HCT116 (cell line): ENCODE data around the gene ELOVL5. TPM values are rescaled to one million over a fixed set of nuclear protein-coding genes. Genes with fewer than 3 reads are reported as not detected.

ENCODE experiments used
- ATAC-seq: fragments of 200-7000 bp; cut with Tn5 transposase; 2 replicates; pipeline ENCODE4 v1.9.1; 2020; ENCODE audit warnings: mild to moderate bottlenecking, moderate library complexity
- BruUV-seq: library from RNA; stranded (reverse); fragments of 400-500 nt; replicated peaks from 2 replicates; lab custom pipeline; 2021; lab: Mats Ljungman, UMichigan
- CTCF ChIA-PET: fragments of 300-600 bp; sonication (Branson Sonifier 250); formaldehyde crosslinking; loops from one replicate; lab custom pipeline; 2021; ENCODE audit warnings: antibody characterized with exemption; lab: Charles Lee
- POLR2A ChIA-PET: fragments of 300-600, 350-600 bp; sonication (Branson Sonifier 250); formaldehyde crosslinking; loops from one replicate; lab custom pipeline; 2021; ENCODE audit warnings: antibody characterized with exemption; lab: Charles Lee
- RAD21 ChIA-PET, 2 experiments: fragments of 300-600 bp; sonication (Branson Sonifier 250); formaldehyde crosslinking; loops; one replicate each; lab custom pipeline; 2023; ENCODE audit warnings: low total read pairs in 2 of 2; ENCODE audit not compliant: uncharacterized antibody in 2 of 2, unreplicated experiment in 2 of 2, low non-redundant PET in 1 of 2; lab: Charles Lee
- DNase-seq: peaks from one replicate; pipeline ENCODE4 v3.0.0-alpha.2; 2010; ENCODE audit warnings: low read depth, low spot score
- H2AFZ ChIP-seq: fragments of 200-600 bp; shearing (Covaris generic), sonication (generic); 2 replicates; pipeline ENCODE4 v1.6.1; 2017; ENCODE audit warnings: low read depth, mixed run types, mixed read lengths, antibody characterized with exemption, low read length; ENCODE audit not compliant: poor library complexity, severe bottlenecking
- H3K27ac ChIP-seq: 2 replicates; pipeline ENCODE4 v1.5.1; 2012; ENCODE audit warnings: low read depth, low read length
- H3K27me3 ChIP-seq: fragments of 200-600 bp; sonication (generic); 2 replicates; pipeline ENCODE4 v1.6.1; 2016; ENCODE audit warnings: mixed run types, low read length, mixed read lengths; ENCODE audit not compliant: insufficient read depth
- H3K36me3 ChIP-seq, 2 experiments: fragments of 200-500 bp in 1 of 2; fragments of 200-600 bp in 1 of 2; sonication (Bioruptor generic) in 1 of 2; sonication (generic) in 1 of 2; 2 replicates each; pipeline versions ENCODE4 v1.5.1 to v1.6.1; 2014 to 2016; ENCODE audit warnings: low read length in 2 of 2, inconsistent platforms in 1 of 2, mixed read lengths in 1 of 2, mixed run types in 1 of 2; ENCODE audit not compliant: insufficient read depth in 2 of 2, control insufficient read depth in 1 of 2
- H3K4me1 ChIP-seq, 2 experiments: fragments of 200-600 bp in 1 of 2; sonication (generic) in 1 of 2; 2 replicates each; pipeline versions ENCODE4 v1.5.1 to v1.6.1; 2012 to 2017; ENCODE audit warnings: low read length in 2 of 2, inconsistent platforms in 1 of 2, mild to moderate bottlenecking in 1 of 2, mixed read lengths in 1 of 2, mixed run types in 1 of 2, moderate library complexity in 1 of 2; ENCODE audit not compliant: insufficient read depth in 2 of 2, control insufficient read depth in 1 of 2
- H3K4me2 ChIP-seq: fragments of 200-600 bp; sonication (generic); 2 replicates; pipeline ENCODE4 v1.6.1; 2017; ENCODE audit warnings: mixed run types, low read length, mixed read lengths
- H3K4me3 ChIP-seq, 2 experiments: fragments of 200-600 bp in 1 of 2; sonication (generic) in 1 of 2; replicated peaks in 1 of 2; 2 replicates each; pipeline ENCODE4 v1.5.1; 2011 to 2016; ENCODE audit warnings: low read length in 2 of 2, control low read depth in 1 of 2, low read depth in 1 of 2, mild to moderate bottlenecking in 1 of 2, mixed read lengths in 1 of 2, mixed run types in 1 of 2
- H3K79me2 ChIP-seq: fragments of 200-600 bp; sonication (generic); 2 replicates; pipeline ENCODE4 v1.6.1; 2017; ENCODE audit warnings: mild to moderate bottlenecking, mixed run types, low read length, moderate library complexity, mixed read lengths; ENCODE audit not compliant: insufficient read depth
- H3K9ac ChIP-seq: fragments of 200-600 bp; sonication (generic); 2 replicates; pipeline ENCODE4 v1.6.1; 2016; ENCODE audit warnings: low read length, mixed read lengths
- H3K9me2 ChIP-seq: fragments of 200-600 bp; sonication (generic), shearing (Covaris generic); 2 replicates; pipeline ENCODE4 v1.6.1; 2017; ENCODE audit warnings: mixed run types, mild to moderate bottlenecking, moderate library complexity; ENCODE audit not compliant: insufficient read depth
- H3K9me3 ChIP-seq, 2 experiments: fragments of 200-500 bp in 1 of 2; fragments of 200-600 bp in 1 of 2; sonication (Bioruptor generic) in 1 of 2; sonication (generic) in 1 of 2; 2 replicates each; pipeline ENCODE4 v1.6.1; 2014 to 2017; ENCODE audit warnings: low read length in 2 of 2, mixed read lengths in 2 of 2, inconsistent platforms in 1 of 2, low read depth in 1 of 2, mild to moderate bottlenecking in 1 of 2, mixed run types in 1 of 2, moderate library complexity in 1 of 2; ENCODE audit not compliant: control insufficient read depth in 1 of 2, insufficient read depth in 1 of 2
- H4K20me1 ChIP-seq: fragments of 200-600 bp; sonication (generic), shearing (Covaris generic); 2 replicates; pipeline ENCODE4 v1.6.1; 2017; ENCODE audit warnings: mixed run types, mild to moderate bottlenecking, moderate library complexity; ENCODE audit not compliant: insufficient read depth
- EGR1 ChIP-seq: IDR thresholded peaks from 2 replicates; pipeline ENCODE4 v1.6.1; 2012; ENCODE audit warnings: low read depth
- EZH2phosphoT487 ChIP-seq: fragments of 200-600 bp; IDR thresholded peaks from 2 replicates; pipeline ENCODE4 v1.6.1; 2018; ENCODE audit warnings: antibody characterized with exemption, borderline replicate concordance
- FOSL1 ChIP-seq: IDR thresholded peaks from 2 replicates; pipeline ENCODE4 v1.6.1; 2012; ENCODE audit warnings: low read depth
- POLR2A ChIP-seq: IDR thresholded peaks from 2 replicates; pipeline ENCODE4 v1.7.0; 2011; ENCODE audit warnings: borderline replicate concordance; ENCODE audit not compliant: insufficient read depth, insufficient read length; ENCODE audit errors: extremely low read depth
- SIN3A ChIP-seq: IDR thresholded peaks from 2 replicates; pipeline ENCODE4 v1.6.1; 2012; ENCODE audit warnings: low read depth
- YY1 ChIP-seq: IDR thresholded peaks from 2 replicates; pipeline ENCODE4 v1.6.1; 2011; ENCODE audit warnings: low read length, low read depth, moderate library complexity, mild to moderate bottlenecking; ENCODE audit not compliant: insufficient replicate concordance; ENCODE audit errors: extremely low read depth
- ZBTB33 ChIP-seq: IDR thresholded peaks from 2 replicates; pipeline ENCODE4 v1.6.1; 2011; ENCODE audit warnings: mild to moderate bottlenecking, low read length, moderate library complexity; ENCODE audit not compliant: insufficient replicate concordance; ENCODE audit errors: extremely low read depth
- ZFX ChIP-seq: fragments of 450-650 bp; IDR thresholded peaks from 2 replicates; pipeline ENCODE4 v1.6.1; 2017
- ZNF274 ChIP-seq: fragments of 200-500 bp; sonication (Bioruptor generic); IDR thresholded peaks from 2 replicates; pipeline ENCODE4 v1.6.1; 2014; ENCODE audit warnings: mild to moderate bottlenecking, low read depth, low read length, inconsistent platforms
- intact Hi-C: fragments of 100-400 bp; cut with micrococcal nuclease; formaldehyde crosslinking; loops from 2 replicates; pipeline ENCODE4 v1.10.0; 2022
- total RNA-seq: library from RNA; stranded (reverse); gene quantifications from one replicate; pipeline ENCODE4 v1.2.1, GENCODE V29; 2021; ENCODE audit not compliant: unreplicated experiment

ELOVL5 gene
- total RNA-seq, 1 experiment from 2014 or later: 85.3 TPM

GRCh38 chr6:53251033-53251672 is 97.6 kb downstream of the ELOVL5 start:
- Histone ChIP-seq H3K9me2 (no peaks in the 10 kb centered on the region), H3K9me3 (no peaks in the 10 kb centered on the region), H3K4me2 (no peak overlapping the region), H3K27ac (no peak overlapping the region), H3K4me1 (no peaks in the 10 kb centered on the region; a peak in 1 of 4 replicates), H4K20me1 (no peaks in the 10 kb centered on the region), H3K36me3 (no peaks in the 10 kb centered on the region), H3K79me2 (no peaks in the 10 kb centered on the region), H3K27me3 (no peaks in the 10 kb centered on the region), H2AFZ (no peak overlapping the region), H3K4me3 (no peak overlapping the region), H3K9ac (no peak overlapping the region)
- RAD21 ChIA-PET: no interaction called here
- no TSS peak for BruUV-seq
- intact Hi-C loops: no loop called here
- POLR2A ChIA-PET: no interaction called here
- ATAC-seq (no peak), DNase-seq (no peak)
- TF ChIP-seq SIN3A: no peak
- TF ChIP-seq YY1: no peak
- TF ChIP-seq EGR1: no peak
- no peak for TF ChIP-seq POLR2A
- no peak for TF ChIP-seq ZBTB33
- TF ChIP-seq ZFX: no peak
- no peak for TF ChIP-seq ZNF274
- no peak for TF ChIP-seq FOSL1
- TF ChIP-seq EZH2phosphoT487: no peak
- CTCF ChIA-PET: no interaction called here
